Astrocyte (in vitro differentiated cells and primary cell): Measurements from ENCODE around the gene TMEM161B. TPM values are rescaled to one million over a fixed set of nuclear protein-coding genes. Genes with fewer than 3 reads are reported as not detected.

ENCODE experiments used
- DNase-seq: peaks from one replicate; pipeline ENCODE4 v3.0.0-alpha.2; 2010; ENCODE audit warnings: low read depth
- FAIRE-seq: peaks from 2 replicates; lab custom pipeline; 2011; peaks lifted over from hg19 to GRCh38; lab: Jason Lieb, UNC
- H2AFZ ChIP-seq: 2 replicates; pipeline ENCODE4 v1.6.0; 2012; ENCODE audit warnings: low read depth, low read length, inconsistent platforms
- H3K27ac ChIP-seq: 2 replicates; pipeline ENCODE4 v1.5.1; 2011; ENCODE audit warnings: low read depth, low read length, inconsistent platforms
- H3K27me3 ChIP-seq: 2 replicates; pipeline ENCODE4 v1.6.0; 2011; ENCODE audit warnings: low read length, inconsistent platforms; ENCODE audit not compliant: insufficient read depth
- H3K36me3 ChIP-seq: 2 replicates; pipeline ENCODE4 v1.5.1; 2011; ENCODE audit warnings: low read length, inconsistent platforms; ENCODE audit not compliant: insufficient read depth
- H3K4me1 ChIP-seq: 2 replicates; pipeline ENCODE4 v1.5.1; 2011; ENCODE audit warnings: low read length, inconsistent platforms; ENCODE audit not compliant: insufficient read depth
- H3K4me2 ChIP-seq: 2 replicates; pipeline ENCODE4 v1.6.0; 2012; ENCODE audit warnings: low read length, inconsistent platforms
- H3K4me3 ChIP-seq: 2 replicates; pipeline ENCODE4 v1.5.1; 2011; ENCODE audit warnings: low read depth, mild to moderate bottlenecking, low read length, inconsistent platforms; ENCODE audit not compliant: insufficient read depth
- H3K79me2 ChIP-seq: 2 replicates; pipeline ENCODE4 v1.6.0; 2012; ENCODE audit warnings: mild to moderate bottlenecking, low read length, inconsistent platforms; ENCODE audit not compliant: insufficient read depth
- H3K9ac ChIP-seq: 2 replicates; pipeline ENCODE4 v1.6.0; 2012; ENCODE audit warnings: mild to moderate bottlenecking, low read length, inconsistent platforms
- H3K9me3 ChIP-seq: 2 replicates; pipeline ENCODE4 v1.5.1; 2012; ENCODE audit warnings: low read depth, mild to moderate bottlenecking, low read length, inconsistent platforms; ENCODE audit not compliant: insufficient read depth
- H4K20me1 ChIP-seq: 2 replicates; pipeline ENCODE4 v1.6.0; 2012; ENCODE audit warnings: low read length, inconsistent platforms; ENCODE audit not compliant: insufficient read depth
- H3K27ac Mint-ChIP-seq: one replicate; pipeline ENCODE4 v1.8.0; 2021; ENCODE audit warnings: mild to moderate bottlenecking, mixed read lengths; ENCODE audit not compliant: unreplicated experiment
- H3K27me3 Mint-ChIP-seq: one replicate; pipeline ENCODE4 v1.8.0; 2021; ENCODE audit warnings: low read depth, mixed read lengths; ENCODE audit not compliant: unreplicated experiment
- H3K36me3 Mint-ChIP-seq: one replicate; pipeline ENCODE4 v1.8.0; 2021; ENCODE audit warnings: low read depth, mixed read lengths; ENCODE audit not compliant: unreplicated experiment
- H3K4me1 Mint-ChIP-seq: one replicate; pipeline ENCODE4 v1.8.0; 2021; ENCODE audit warnings: low read depth, mixed read lengths; ENCODE audit not compliant: unreplicated experiment
- H3K4me3 Mint-ChIP-seq: one replicate; pipeline ENCODE4 v1.8.0; 2021; ENCODE audit warnings: mild to moderate bottlenecking, moderate library complexity, mixed read lengths; ENCODE audit not compliant: unreplicated experiment
- H3K9me3 Mint-ChIP-seq: one replicate; pipeline ENCODE4 v1.8.0; 2021; ENCODE audit warnings: mild to moderate bottlenecking, mixed read lengths; ENCODE audit not compliant: unreplicated experiment
- EZH2 ChIP-seq: IDR thresholded peaks from 2 replicates; pipeline ENCODE4 v1.6.1; 2012; ENCODE audit warnings: mild to moderate bottlenecking, low read length, inconsistent platforms; ENCODE audit not compliant: insufficient read depth
- total RNA-seq: library from RNA; stranded (reverse); gene quantifications from 2 replicates; pipeline ENCODE4 v1.2.1, GENCODE V29; 2021
- TF ChIP-seq, protein P1 (sequence below): IDR thresholded peaks from 2 replicates; pipeline ENCODE4 v1.5.1; 2011; ENCODE audit warnings: low read depth, mild to moderate bottlenecking, inconsistent platforms, low read length, moderate library complexity; ENCODE audit not compliant: insufficient read depth

TMEM161B gene
- total RNA-seq, 1 donor from 2014 or later = 10.8 TPM

GRCh38 chr5:88235346-88235745 is 33.3 kb downstream of the TMEM161B start:
- no peak overlapping the region for H3K4me2 ChIP-seq
- H3K36me3 ChIP-seq = peaks cover 10% of the 10 kb centered on the region
- no peak overlapping the region for H3K4me3 Mint-ChIP-seq
- TF ChIP-seq, protein P1, sequence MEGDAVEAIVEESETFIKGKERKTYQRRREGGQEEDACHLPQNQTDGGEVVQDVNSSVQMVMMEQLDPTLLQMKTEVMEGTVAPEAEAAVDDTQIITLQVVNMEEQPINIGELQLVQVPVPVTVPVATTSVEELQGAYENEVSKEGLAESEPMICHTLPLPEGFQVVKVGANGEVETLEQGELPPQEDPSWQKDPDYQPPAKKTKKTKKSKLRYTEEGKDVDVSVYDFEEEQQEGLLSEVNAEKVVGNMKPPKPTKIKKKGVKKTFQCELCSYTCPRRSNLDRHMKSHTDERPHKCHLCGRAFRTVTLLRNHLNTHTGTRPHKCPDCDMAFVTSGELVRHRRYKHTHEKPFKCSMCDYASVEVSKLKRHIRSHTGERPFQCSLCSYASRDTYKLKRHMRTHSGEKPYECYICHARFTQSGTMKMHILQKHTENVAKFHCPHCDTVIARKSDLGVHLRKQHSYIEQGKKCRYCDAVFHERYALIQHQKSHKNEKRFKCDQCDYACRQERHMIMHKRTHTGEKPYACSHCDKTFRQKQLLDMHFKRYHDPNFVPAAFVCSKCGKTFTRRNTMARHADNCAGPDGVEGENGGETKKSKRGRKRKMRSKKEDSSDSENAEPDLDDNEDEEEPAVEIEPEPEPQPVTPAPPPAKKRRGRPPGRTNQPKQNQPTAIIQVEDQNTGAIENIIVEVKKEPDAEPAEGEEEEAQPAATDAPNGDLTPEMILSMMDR = no peak
- TF ChIP-seq EZH2 = no peak
- no peaks in the 10 kb centered on the region for H3K4me1 ChIP-seq
- H3K79me2 ChIP-seq = peaks cover 12% of the 10 kb centered on the region
- no peak overlapping the region for H3K27ac Mint-ChIP-seq
- DNase-seq (no peak), FAIRE-seq (no peak)
- H3K9me3 ChIP-seq = no peaks in the 10 kb centered on the region
- no peak overlapping the region for H3K27ac ChIP-seq
- peaks cover 3% of the 10 kb centered on the region for H4K20me1 ChIP-seq
- peaks cover 3% of the 10 kb centered on the region for H3K36me3 Mint-ChIP-seq
- peaks cover 3% of the 10 kb centered on the region for H3K4me1 Mint-ChIP-seq
- H3K9ac ChIP-seq = no peak overlapping the region
- no peak overlapping the region for H2AFZ ChIP-seq
- H3K27me3 ChIP-seq = no peaks in the 10 kb centered on the region
- H3K4me3 ChIP-seq = no peak overlapping the region
- no peaks in the 10 kb centered on the region for H3K9me3 Mint-ChIP-seq
- H3K27me3 Mint-ChIP-seq = no peaks in the 10 kb centered on the region

- no peak overlapping the region for H3K4me2 ChIP-seq
- H3K79me2 ChIP-seq = peaks cover 8% of the 10 kb centered on the region
- H3K9me3 ChIP-seq = no peaks in the 10 kb centered on the region
- DNase-seq = no peak
- Mint-ChIP-seq H3K9me3 (no peaks in the 10 kb centered on the region), H3K27me3 (no peaks in the 10 kb centered on the region), H3K4me3 (no peak overlapping the region), H3K27ac (no peak overlapping the region), H3K36me3 (peaks cover 3% of the 10 kb centered on the region), H3K4me1 (no peaks in the 10 kb centered on the region)
- FAIRE-seq = no peak
- H3K36me3 ChIP-seq = peaks cover 3% of the 10 kb centered on the region
- no peak for TF ChIP-seq EZH2
- TF ChIP-seq, protein P1 = no peak
- no peak overlapping the region for H3K9ac ChIP-seq
- peaks cover 3% of the 10 kb centered on the region for H4K20me1 ChIP-seq
- no peaks in the 10 kb centered on the region for H3K4me1 ChIP-seq
- no peak overlapping the region for H2AFZ ChIP-seq
- H3K27ac ChIP-seq = no peak overlapping the region
- H3K4me3 ChIP-seq = no peak overlapping the region
- H3K27me3 ChIP-seq = no peaks in the 10 kb centered on the region
Measured at GRCh38 chr5:88230546-88231066, 38.0 kb downstream of the TMEM161B start.

DNA sequence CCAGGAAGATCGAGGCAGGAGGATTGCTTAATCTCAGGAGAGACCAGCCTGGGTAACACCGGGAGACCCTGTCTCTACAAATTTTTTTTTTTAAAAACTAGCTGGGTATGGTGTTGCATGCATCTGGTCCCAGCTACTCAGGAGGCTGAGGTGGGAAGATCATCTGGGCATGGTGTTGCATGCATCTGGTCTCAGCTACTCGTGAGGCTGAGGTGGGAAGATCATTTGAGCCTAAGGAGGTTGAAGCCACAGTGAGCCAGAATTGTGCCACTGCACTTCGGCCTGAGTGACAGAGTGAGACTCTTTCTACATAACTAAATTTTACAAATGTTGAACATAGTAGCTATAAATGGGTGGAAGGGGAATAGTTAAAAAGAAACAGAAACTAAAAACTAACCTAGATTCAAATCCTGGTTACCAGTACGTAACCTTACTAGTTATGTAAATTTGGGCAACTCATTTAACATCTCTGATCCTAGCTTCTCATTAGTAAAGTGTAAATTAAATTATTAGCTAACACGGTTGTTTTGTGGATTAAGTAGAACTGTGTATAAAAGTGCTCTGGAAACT is 41.7 kb downstream of the TMEM161B start:
- H3K4me3 ChIP-seq = no peak overlapping the region
- Mint-ChIP-seq H3K27ac (no peak overlapping the region), H3K4me3 (no peak overlapping the region), H3K36me3 (peaks cover 5% of the 10 kb centered on the region), H3K4me1 (no peaks in the 10 kb centered on the region), H3K9me3 (no peaks in the 10 kb centered on the region), H3K27me3 (no peaks in the 10 kb centered on the region)
- TF ChIP-seq, protein P1 = no peak
- TF ChIP-seq EZH2 = no peak
- no peak overlapping the region for H3K27ac ChIP-seq
- FAIRE-seq (no peak), DNase-seq (no peak)
- no peaks in the 10 kb centered on the region for H3K4me1 ChIP-seq
- H4K20me1 ChIP-seq = no peaks in the 10 kb centered on the region
- H3K9me3 ChIP-seq = no peaks in the 10 kb centered on the region
- H3K9ac ChIP-seq = no peak overlapping the region
- H3K79me2 ChIP-seq = peaks cover 8% of the 10 kb centered on the region
- no peak overlapping the region for H2AFZ ChIP-seq
- peaks cover 3% of the 10 kb centered on the region for H3K36me3 ChIP-seq
- H3K4me2 ChIP-seq = no peak overlapping the region
- H3K27me3 ChIP-seq = no peaks in the 10 kb centered on the region
